HG03432 (cell line): ENCODE results near the gene SGPP1.
"Not testable (repeated sequence)": the region's sequence is repeated elsewhere in the genome, so short reads cannot be mapped to it uniquely, and the experiment has no call there.

Experiments used
- ATAC-seq: cut with Tn5 transposase; IDR thresholded peaks from one replicate; pipeline ENCODE4 v1.9.1; 2021; ENCODE audit warnings: mild to moderate bottlenecking, moderate library complexity; ENCODE audit not compliant: unreplicated experiment

The SGPP1 gene

GRCh38 chr14:63673886-63674497 lies 53.9 kb downstream of the SGPP1 start:
- no peak for ATAC-seq

- ATAC-seq = no peak
Observed at GRCh38 chr14:63673255-63673654, 54.6 kb downstream of the SGPP1 start.

DNA sequence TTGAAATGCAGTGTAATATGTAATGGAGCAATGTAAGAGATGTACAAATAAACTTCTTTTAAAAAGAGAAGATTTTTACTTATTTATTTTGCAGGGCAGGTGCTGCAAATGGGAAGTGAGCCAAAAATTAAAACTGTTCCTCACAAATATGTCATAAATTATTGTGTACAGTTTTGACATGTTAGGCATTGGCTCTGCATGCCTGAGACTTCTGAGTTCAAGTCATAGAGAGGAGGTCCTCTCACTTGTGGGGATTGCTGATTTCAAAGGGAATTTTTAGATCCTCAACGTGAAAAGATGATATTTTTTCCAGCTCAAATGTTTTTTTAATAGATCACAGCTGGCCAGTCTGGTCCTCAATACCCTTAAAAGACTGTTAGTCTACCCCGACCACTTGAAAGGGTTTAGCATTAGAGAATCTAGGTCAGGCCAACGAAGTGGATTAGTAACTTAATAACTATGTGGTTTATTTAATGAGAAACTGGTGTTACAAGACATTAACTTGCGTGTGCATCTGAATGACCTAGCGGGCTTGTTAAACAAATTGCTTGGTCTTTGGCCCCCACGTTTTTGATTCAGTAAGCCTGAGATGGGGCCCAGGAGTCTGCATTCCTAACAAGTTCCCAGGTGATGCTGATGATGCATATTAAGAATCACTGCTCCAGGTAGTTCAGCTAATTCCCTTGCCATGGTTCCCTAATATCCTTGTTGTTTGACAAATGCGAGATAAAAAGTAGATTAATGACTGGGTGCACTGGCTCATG lies 55.3 kb downstream of the SGPP1 start:
- ATAC-seq = peak; percentile 82

- ATAC-seq = no peak
Observed at GRCh38 chr14:63671987-63672386, 55.9 kb downstream of the SGPP1 start.

DNA sequence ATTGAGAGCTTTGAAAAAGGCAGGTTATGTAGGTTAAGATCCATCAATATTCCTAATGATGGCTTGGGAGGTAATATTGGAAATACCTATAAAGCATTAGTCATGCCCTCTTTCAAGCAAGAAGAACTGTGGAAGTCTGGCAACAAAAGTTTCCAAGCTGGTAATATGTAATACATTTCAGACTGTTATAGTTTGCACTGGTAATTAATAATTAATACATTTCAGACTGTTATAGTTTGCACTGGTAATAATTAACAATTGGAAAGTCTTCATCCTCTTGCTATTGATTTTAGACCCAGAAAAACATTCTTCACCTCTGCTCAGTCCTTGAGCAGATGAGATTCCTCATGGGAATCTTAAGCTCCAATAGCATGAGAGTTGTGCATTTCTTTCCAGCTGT lies 57.2 kb downstream of the SGPP1 start:
- ATAC-seq = peak; percentile 33

DNA sequence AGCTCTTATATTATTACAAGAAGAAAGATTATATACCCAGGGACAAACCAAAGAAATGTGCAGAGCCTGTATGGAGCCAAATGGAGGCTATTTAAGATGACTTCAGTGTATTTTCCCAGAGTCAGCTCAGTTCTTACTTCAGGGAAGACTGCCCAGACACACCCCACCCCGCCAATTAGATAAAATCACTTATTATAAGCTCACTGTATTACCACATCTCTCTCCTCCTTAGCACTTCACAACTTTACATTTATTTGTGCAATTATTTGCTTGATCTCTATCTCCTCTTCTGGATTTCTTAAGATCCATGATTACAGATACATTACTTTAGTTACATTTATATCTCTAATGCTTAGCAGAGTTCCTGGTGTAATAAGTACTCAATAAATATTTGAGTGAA lies 61.5 kb downstream of the SGPP1 start:
- no peak for ATAC-seq

- ATAC-seq = no peak
Observed at GRCh38 chr14:63663428-63664341, 64.2 kb downstream of the SGPP1 start.

GRCh38 chr14:63662776-63663175 lies 65.1 kb downstream of the SGPP1 start:
- no peak for ATAC-seq

DNA sequence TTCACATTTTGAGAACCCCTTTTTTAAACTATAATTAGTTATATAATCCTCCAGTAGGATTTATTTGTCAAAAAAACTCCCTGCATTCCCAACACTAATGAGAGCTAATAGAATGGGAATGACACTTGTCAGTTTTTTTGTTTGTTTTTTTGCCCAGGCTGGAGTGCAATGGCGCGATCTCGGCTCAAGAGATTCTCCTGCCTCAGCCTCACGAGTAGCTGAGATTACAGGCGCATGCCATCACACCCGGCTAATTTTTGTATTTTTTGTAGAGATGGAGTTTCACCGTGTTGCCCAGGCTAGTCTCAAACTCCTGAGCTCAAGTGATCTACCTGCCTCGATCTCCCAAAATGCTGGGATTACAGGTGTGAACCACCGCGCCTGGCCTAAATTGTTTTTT lies 66.0 kb downstream of the SGPP1 start:
- not testable (repeated sequence) for ATAC-seq

DNA sequence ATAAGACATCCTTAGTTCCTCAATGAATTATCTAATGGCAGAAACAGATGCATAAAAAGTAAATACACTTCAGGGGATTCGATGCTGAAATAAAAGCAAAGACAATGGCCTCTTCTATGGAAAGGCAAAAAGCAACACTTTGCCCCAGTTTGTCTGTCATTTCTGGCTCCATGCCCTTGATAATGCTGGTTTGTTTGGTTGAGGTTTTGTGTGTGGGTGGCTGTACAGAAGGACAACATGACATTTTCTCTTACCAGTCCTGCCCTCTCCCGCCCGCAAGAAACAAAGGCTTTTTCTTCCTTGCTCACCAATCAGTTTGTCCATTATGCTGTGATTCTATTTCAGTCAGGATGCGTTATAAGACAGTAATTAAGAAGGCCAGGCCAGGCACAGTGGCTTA lies 68.1 kb downstream of the SGPP1 start:
- no peak for ATAC-seq

DNA sequence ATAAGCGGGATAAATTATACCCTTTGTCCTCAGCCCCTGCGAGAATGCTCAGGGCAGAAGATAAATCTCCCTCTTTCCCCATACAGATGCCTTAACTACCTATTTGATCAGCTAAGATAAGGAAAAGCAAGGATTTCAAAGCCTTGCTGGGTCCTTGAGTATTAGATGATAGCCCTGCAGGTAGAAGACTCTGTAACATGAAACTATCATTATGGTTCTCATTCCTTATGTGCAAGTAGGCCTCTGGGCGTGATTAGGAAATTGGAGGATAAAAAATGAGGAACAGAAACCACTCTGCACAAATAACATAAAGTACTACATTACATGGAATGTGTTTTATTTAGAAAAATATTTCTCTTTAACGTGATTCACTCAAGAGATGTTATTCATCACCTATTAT lies 71.7 kb downstream of the SGPP1 start:
- ATAC-seq = no peak

DNA sequence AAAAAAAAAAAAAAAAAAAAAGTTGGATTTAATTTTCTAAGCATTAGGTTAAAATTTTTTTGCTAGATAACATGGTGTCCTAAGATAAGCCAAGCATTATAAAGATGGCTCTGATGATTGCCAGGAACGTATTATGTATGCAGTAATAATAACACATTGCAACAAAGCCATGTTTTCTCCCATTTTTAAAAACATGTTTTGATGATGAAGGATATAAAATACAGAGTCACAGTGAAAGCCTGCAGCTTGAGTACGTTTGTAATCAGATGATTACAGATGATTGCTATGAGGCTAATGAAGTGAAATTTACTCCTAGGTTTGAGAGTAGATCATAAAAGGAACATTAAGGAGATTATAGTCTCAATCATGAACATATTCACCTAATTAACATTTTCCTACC lies 72.9 kb downstream of the SGPP1 start:
- no peak for ATAC-seq

DNA sequence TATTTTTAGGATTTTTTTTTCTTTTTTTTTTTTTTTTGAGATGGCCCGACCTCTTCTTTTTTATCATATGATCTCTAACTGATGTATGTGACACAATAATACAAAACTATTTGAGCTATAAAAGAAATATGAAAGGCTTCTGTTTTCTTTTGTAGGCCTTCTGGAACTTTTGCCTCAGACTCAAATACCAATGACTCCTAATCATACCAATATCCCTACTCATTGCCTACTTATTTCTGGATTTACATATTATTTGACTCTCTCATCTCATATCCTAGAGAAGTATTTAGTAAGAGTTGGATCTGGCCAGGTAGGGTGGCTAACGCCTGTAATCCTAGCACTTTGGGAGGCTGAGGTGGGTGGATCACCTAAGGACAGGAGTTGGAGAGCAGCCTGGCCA lies 73.5 kb downstream of the SGPP1 start:
- no peak for ATAC-seq

DNA sequence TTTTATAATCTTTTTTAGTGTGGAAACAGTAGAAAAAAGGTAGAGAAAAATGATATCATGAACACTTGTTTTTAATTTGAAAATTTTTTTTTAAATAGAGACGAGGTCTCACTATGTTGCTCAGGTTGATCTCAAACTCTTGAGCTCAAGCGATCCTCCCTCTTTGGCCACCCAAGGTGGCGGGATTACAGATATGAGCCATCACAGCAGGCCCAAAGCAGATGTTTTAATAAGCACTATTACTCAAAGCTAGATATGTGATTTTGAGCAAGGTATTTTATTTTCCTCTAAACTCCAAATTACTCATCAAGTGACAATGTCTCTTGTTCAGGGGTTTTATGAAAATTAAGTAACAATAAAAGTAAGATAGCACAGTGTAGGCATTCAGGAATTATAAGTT lies 75.5 kb downstream of the SGPP1 start:
- no peak for ATAC-seq

GRCh38 chr14:63650256-63650952 lies 77.5 kb downstream of the SGPP1 start:
- ATAC-seq = peak; percentile 84

DNA sequence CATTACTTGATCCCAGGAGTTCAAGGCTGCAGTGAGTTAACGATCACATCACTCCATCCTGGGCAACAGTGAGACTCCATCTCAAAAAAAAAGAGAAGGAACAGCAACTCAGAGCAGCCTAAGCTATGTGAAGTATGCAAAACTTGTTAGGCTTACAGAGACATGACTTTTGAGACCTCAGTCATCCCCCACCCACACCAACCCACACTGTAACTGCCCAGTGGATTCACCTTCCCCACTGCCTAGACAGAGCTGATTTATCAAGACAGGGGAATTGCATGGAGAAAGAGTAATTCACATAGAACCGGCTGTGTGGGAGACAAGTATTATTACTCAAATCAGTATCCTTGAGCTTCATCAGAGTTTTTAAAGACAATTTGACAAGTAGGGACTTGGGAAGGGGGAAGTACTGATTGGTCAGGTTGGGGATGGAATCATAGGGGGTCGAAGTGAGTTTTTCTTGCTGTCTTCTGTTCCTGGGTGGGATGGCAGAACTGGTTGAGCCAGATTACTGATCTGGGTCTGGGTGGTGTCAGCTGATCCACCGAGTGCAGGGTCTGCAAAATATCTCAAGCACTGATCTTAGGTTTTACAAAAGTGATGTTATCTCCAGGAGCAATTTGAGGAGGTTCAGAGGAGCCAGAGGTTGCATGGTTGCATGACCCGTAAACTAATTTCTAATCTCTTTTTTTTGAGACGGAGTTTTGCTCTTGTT lies 80.0 kb downstream of the SGPP1 start:
- peak; percentile 55 for ATAC-seq

DNA sequence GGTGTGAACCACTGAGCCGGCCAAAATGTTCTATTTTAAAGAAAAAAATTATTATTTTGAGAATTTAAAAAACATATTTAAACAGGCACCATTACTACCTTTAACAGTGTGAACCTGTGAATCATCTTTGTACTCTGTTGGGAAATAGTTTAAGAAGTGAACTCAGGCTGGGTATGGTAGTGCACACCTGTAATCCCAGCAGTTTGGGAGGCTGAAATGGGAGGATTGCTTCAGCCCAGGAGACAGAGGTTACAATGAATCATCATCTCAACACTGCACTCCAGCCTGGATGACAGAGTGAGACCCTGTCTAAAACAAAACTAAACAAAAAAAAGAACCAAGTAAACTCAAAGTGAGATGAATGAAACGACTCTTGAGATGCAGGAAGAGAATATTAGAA lies 83.1 kb downstream of the SGPP1 start:
- no peak for ATAC-seq

DNA sequence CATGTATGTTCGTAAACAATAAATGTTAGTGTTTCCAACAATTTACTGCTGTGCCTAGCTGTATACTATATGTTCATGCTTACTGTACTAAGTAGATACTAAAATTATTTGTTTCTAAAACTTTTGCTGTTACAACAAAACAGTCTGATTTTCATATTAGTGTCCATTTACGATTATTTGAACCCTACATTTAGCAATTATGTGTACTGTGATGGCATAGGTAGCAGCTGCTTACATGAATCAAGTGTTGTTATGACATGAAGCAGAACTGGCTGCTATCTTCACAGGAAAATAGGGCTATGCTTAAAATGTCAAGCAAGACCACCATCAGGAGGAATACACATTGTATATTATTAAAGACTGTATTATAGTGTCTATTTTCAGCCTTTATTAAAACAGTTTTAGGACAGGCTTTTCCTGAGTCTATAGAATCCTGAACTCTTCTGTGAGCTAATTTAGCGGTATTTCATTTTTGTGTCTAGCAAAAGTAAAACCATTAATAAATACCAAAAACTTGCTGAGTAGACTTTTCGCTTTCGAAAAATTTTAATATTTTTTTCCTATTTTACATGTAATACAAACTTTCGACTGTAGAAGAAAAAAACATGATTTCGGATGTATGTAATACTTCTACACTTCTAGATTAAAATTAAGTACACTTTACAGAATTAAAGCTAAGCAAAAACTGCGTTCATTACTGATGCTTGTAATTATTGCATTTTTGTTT lies 85.0 kb downstream of the SGPP1 start:
- ATAC-seq = no peak

DNA sequence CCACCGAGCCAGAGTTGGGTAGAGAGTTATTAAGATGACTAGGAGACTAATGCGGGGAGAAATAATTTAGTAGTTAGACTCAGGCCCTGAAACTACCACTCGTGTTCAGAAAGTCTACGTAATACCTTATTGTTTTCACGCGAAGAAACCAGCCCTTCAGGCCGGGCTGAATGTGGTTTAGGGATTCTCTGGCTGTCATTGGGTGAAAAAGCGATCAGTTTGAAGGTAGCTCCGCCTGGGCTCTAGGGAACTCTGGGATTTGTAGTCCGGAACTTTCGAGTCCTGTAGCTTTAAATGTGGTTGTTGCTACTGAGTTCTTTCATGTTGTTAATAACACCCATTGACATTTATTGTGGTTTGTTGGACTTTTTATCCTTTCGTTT lies 85.6 kb downstream of the SGPP1 start:
- peak; percentile 62 for ATAC-seq
